Mesenchymal stem cell (in vitro differentiated cells and primary cell): ENCODE measurements around the gene NCLN.
"Not testable (repeated sequence)": the region's sequence is repeated elsewhere in the genome, so short reads cannot be mapped to it uniquely, and the experiment has no call there.

Source experiments
- DNase-seq: peaks from one replicate; pipeline ENCODE4 v3.0.0-alpha.2; 2013
- H2AFZ ChIP-seq: one replicate; pipeline ENCODE4 v1.6.1; 2013; ENCODE audit warnings: low read depth, mild to moderate bottlenecking, control low read depth, inconsistent platforms, low read length, moderate library complexity
- H2AK5ac ChIP-seq: 2 replicates; pipeline ENCODE4 v1.6.1; 2013; ENCODE audit warnings: low read length, moderate library complexity, mild to moderate bottlenecking, inconsistent platforms; ENCODE audit not compliant: severe bottlenecking
- H2BK120ac ChIP-seq: one replicate; pipeline ENCODE4 v1.6.1; 2013; ENCODE audit warnings: low read depth, mild to moderate bottlenecking, inconsistent platforms, low read length, moderate library complexity
- H2BK12ac ChIP-seq, 2 experiments: one replicate each; pipeline ENCODE4 v1.6.1; 2013; ENCODE audit warnings: inconsistent platforms in 2 of 2, low read length in 2 of 2, mild to moderate bottlenecking in 2 of 2, moderate library complexity in 2 of 2, control low read depth in 1 of 2
- H2BK15ac ChIP-seq: one replicate; pipeline ENCODE4 v1.6.1; 2013; ENCODE audit warnings: mild to moderate bottlenecking, low read depth, inconsistent platforms; ENCODE audit not compliant: poor library complexity, severe bottlenecking
- H2BK5ac ChIP-seq: 2 replicates; pipeline ENCODE4 v1.6.1; 2013; ENCODE audit warnings: low read depth, mild to moderate bottlenecking, low read length, control low read depth, inconsistent platforms; ENCODE audit not compliant: poor library complexity, severe bottlenecking
- H3K14ac ChIP-seq, 2 experiments: one replicate each; pipeline ENCODE4 v1.6.1; 2013; ENCODE audit warnings: inconsistent platforms in 2 of 2, low read length in 2 of 2, control low read depth in 1 of 2, mild to moderate bottlenecking in 1 of 2, moderate library complexity in 1 of 2
- H3K18ac ChIP-seq, 2 experiments: one replicate each; pipeline ENCODE4 v1.6.1; 2013; ENCODE audit warnings: inconsistent platforms in 2 of 2, low read length in 2 of 2, control low read depth in 1 of 2, low read depth in 1 of 2, mild to moderate bottlenecking in 1 of 2
- H3K23ac ChIP-seq, 2 experiments: one replicate each; pipeline ENCODE4 v1.6.1; 2013; ENCODE audit warnings: inconsistent platforms in 2 of 2, low read length in 2 of 2, mild to moderate bottlenecking in 2 of 2, moderate library complexity in 2 of 2, control low read depth in 1 of 2
- H3K27ac ChIP-seq: 2 replicates; pipeline ENCODE4 v1.5.1; 2013; ENCODE audit warnings: mild to moderate bottlenecking, moderate library complexity, low read length, control low read depth, inconsistent platforms; ENCODE audit not compliant: poor library complexity, severe bottlenecking
- H3K27me3 ChIP-seq, 2 experiments: 2 replicates each; pipeline versions ENCODE4 v1.6.1 to v1.7.0; 2013; ENCODE audit warnings: low read length in 2 of 2, mild to moderate bottlenecking in 2 of 2, moderate library complexity in 2 of 2, control low read depth in 1 of 2, inconsistent platforms in 1 of 2; ENCODE audit not compliant: control insufficient read depth in 1 of 2, insufficient read depth in 1 of 2
- H3K36me3 ChIP-seq, 2 experiments: 2 replicates each; pipeline versions ENCODE4 v1.6.1 to v1.7.0; 2013; ENCODE audit warnings: low read length in 2 of 2, control low read depth in 1 of 2, inconsistent platforms in 1 of 2, low read depth in 1 of 2, mild to moderate bottlenecking in 1 of 2; ENCODE audit not compliant: insufficient read depth in 2 of 2, control insufficient read depth in 1 of 2
- H3K4ac ChIP-seq, 2 experiments: one replicate each; pipeline ENCODE4 v1.6.1; 2013; ENCODE audit warnings: inconsistent platforms in 2 of 2, low read length in 2 of 2, mild to moderate bottlenecking in 2 of 2, moderate library complexity in 2 of 2, control low read depth in 1 of 2, low read depth in 1 of 2
- H3K4me1 ChIP-seq: 2 replicates; pipeline ENCODE4 v1.6.1; 2013; ENCODE audit warnings: low read depth, low read length, control low read depth; ENCODE audit not compliant: control insufficient read depth, insufficient read depth
- H3K4me2 ChIP-seq: 2 replicates; pipeline ENCODE4 v1.6.1; 2013; ENCODE audit warnings: low read length, mild to moderate bottlenecking, inconsistent platforms; ENCODE audit not compliant: poor library complexity, severe bottlenecking
- H3K4me3 ChIP-seq, 2 experiments: 2 replicates each; pipeline versions ENCODE4 v1.5.1 to v1.7.0; 2013; ENCODE audit warnings: low read length in 2 of 2, mild to moderate bottlenecking in 2 of 2, control low read depth in 1 of 2, low read depth in 1 of 2; ENCODE audit not compliant: insufficient read depth in 1 of 2
- H3K79me1 ChIP-seq: replicated peaks from 2 replicates; pipeline ENCODE4 v1.6.1; 2013; ENCODE audit warnings: mild to moderate bottlenecking, control low read depth, low read length, inconsistent platforms; ENCODE audit not compliant: poor library complexity, severe bottlenecking
- H3K9ac ChIP-seq: 2 replicates; pipeline ENCODE4 v1.7.0; 2013; ENCODE audit warnings: mild to moderate bottlenecking, low read length, moderate library complexity
- H3K9me3 ChIP-seq: 2 replicates; pipeline ENCODE4 v1.7.0; 2013; ENCODE audit warnings: mild to moderate bottlenecking, low read length; ENCODE audit not compliant: control insufficient read depth
- H4K8ac ChIP-seq: one replicate; pipeline ENCODE4 v1.6.1; 2013; ENCODE audit warnings: inconsistent platforms, mild to moderate bottlenecking, low read length, moderate library complexity
- H4K91ac ChIP-seq: one replicate; pipeline ENCODE4 v1.6.1; 2013; ENCODE audit warnings: mild to moderate bottlenecking, low read length, inconsistent platforms
- WGBS: methylation state at CpG from one replicate; pipeline ENCODE4 v1.1.7; 2013; ENCODE audit warnings: mixed read lengths; 5-methylcytosine and 5-hydroxymethylcytosine counted together

The NCLN gene

DNA sequence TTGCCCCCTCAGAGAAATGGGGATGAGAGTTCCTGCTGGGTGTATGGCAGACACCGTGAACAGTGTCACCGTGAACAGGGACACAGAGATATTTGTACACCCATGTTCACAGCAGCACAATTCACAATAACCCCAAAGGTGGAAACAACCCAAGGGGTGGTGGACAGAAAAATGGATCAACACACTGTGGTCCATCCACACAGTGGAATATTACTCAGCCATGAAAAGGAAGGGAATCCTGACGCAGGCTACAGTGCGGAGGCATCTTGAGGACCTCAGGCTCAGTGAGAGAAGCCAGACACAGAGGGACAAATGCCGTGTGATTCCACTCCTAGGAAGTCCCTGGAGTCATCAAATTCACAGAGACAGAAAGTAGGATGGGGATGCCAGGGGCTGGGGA is 31.1 kb downstream of the NCLN start:
- no peak overlapping the region for H3K4me3 ChIP-seq
- no peak overlapping the region for H2BK120ac ChIP-seq
- no peak overlapping the region for H2AFZ ChIP-seq
- H4K91ac ChIP-seq: no peak overlapping the region
- no peak overlapping the region for H2BK5ac ChIP-seq
- DNase-seq: no peak
- H4K8ac ChIP-seq: no peak overlapping the region
- H3K18ac ChIP-seq: no peak overlapping the region
- WGBS: 82% methylated on average over 5 of the region's 5 CpGs
- no peaks in the 10 kb centered on the region for H3K79me1 ChIP-seq
- H3K4ac ChIP-seq: no peak overlapping the region
- no peak overlapping the region for H3K14ac ChIP-seq
- no peak overlapping the region for H3K4me2 ChIP-seq
- no peak overlapping the region for H2BK15ac ChIP-seq
- peaks cover 3 to 4% of the 10 kb centered on the region in 2 experiments for H3K27me3 ChIP-seq
- no peak overlapping the region for H3K27ac ChIP-seq
- no peak overlapping the region for H2BK12ac ChIP-seq
- H3K23ac ChIP-seq: no peak overlapping the region
- no peak overlapping the region for H3K9ac ChIP-seq
- H3K9me3 ChIP-seq: no peaks in the 10 kb centered on the region
- no peak overlapping the region for H2AK5ac ChIP-seq
- no peaks in the 10 kb centered on the region for H3K4me1 ChIP-seq
- H3K36me3 ChIP-seq: peaks cover 0 to 3% of the 10 kb centered on the region in 2 experiments

DNA sequence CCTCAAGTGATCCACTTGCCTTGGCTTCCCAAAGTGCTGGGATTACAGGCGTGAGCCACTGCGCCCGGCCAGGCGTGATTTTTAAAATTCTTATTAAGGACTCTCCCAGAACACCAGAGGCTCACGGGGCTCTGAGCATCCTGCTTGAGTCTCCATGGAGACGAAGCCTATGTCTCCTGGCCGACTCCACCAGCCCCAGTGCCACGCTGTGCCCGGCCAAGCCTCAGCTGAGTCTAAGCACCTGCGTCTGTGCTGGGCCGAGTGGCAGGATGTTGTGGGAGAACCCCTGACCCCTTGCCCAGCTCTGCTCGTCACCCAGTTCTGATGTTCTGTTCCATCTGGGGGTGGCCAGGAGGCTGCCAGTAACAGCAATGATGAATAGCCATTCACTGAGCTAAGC is 34.8 kb downstream of the NCLN start:
- no peak overlapping the region for H3K9ac ChIP-seq
- H3K18ac ChIP-seq: no peak overlapping the region
- H3K27ac ChIP-seq: no peak overlapping the region
- H3K14ac ChIP-seq: no peak overlapping the region
- no peaks in the 10 kb centered on the region for H3K9me3 ChIP-seq
- H3K23ac ChIP-seq: no peak overlapping the region
- H3K79me1 ChIP-seq: no peaks in the 10 kb centered on the region
- H3K4me2 ChIP-seq: no peak overlapping the region
- H2AK5ac ChIP-seq: no peak overlapping the region
- H3K36me3 ChIP-seq: no peaks in the 10 kb centered on the region
- no peak overlapping the region for H4K91ac ChIP-seq
- WGBS: 86% methylated on average over 12 of the region's 12 CpGs
- H3K4me1 ChIP-seq: peaks cover 4% of the 10 kb centered on the region
- H3K4me3 ChIP-seq: no peak overlapping the region
- no peak for DNase-seq
- H3K27me3 ChIP-seq: peaks cover 18 to 19% of the 10 kb centered on the region in 2 experiments
- no peak overlapping the region for H2BK5ac ChIP-seq
- no peak overlapping the region for H2AFZ ChIP-seq
- H4K8ac ChIP-seq: no peak overlapping the region
- no peak overlapping the region for H3K4ac ChIP-seq
- H2BK12ac ChIP-seq: no peak overlapping the region
- no peak overlapping the region for H2BK15ac ChIP-seq
- H2BK120ac ChIP-seq: no peak overlapping the region

DNA sequence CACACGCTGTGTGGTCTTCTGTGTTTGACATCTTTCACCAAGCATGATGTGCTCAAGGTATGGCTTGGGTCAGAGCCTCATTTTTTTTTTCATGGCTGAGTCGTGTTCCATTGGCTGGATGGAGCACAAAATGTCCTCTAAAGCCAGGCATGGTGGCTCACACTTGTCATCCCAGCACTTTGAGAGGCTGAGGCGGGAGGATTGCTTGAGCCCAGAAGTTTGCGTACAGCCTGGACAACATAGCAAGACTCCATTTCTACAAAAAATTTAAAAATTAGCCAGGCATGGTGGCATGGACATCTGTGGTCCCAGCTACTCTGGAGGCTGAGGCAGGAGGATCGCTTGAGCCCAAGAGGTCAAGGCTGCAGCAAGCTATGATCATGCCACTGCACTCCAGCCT is 35.8 kb downstream of the NCLN start:
- H2BK5ac ChIP-seq, H2BK12ac ChIP-seq, H3K4me3 ChIP-seq, H3K27ac ChIP-seq, H3K9me3 ChIP-seq, H2BK15ac ChIP-seq, H4K91ac ChIP-seq, H3K79me1 ChIP-seq, H3K4ac ChIP-seq, H3K23ac ChIP-seq, H3K18ac ChIP-seq, H3K14ac ChIP-seq, H3K36me3 ChIP-seq, H2BK120ac ChIP-seq, H4K8ac ChIP-seq, H3K9ac ChIP-seq, DNase-seq, H2AFZ ChIP-seq, H3K4me2 ChIP-seq, H3K4me1 ChIP-seq, H2AK5ac ChIP-seq: not testable (repeated sequence)
- peaks cover 28 to 29% of the 10 kb centered on the region in 2 experiments for H3K27me3 ChIP-seq
- 65% methylated on average over 5 of the region's 5 CpGs for WGBS

DNA sequence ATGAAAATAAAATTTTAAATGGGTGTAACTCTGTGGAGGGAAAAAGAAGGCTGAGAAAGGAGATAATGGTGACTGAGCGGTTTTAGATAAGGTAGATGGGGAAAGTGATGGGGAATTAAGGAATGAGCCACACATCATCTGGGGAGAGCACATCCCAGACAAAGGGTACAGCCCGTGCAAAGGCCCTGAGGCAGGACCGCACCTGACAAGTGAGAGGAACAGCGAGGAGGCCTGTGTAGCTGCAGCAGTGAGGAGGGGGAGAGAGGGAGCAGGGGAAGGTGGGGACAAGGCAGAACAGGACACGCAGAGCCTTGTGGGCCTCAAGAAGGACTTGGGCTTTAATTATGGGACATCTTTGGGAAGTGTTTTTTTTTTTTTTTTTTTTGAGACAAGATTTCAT is 37.0 kb downstream of the NCLN start:
- Histone ChIP-seq H2AK5ac (no peak overlapping the region), H2AFZ (no peak overlapping the region), H3K4me1 (peaks cover 4% of the 10 kb centered on the region), H2BK120ac (no peak overlapping the region), H3K23ac (no peak overlapping the region), H3K79me1 (no peaks in the 10 kb centered on the region), H4K8ac (no peak overlapping the region), H3K36me3 (peaks cover 0 to 2% of the 10 kb centered on the region in 2 experiments), H3K18ac (no peak overlapping the region), H2BK5ac (no peak overlapping the region), H3K4ac (no peak overlapping the region), H3K4me3 (no peak overlapping the region), H3K27ac (no peak overlapping the region), H3K9me3 (no peaks in the 10 kb centered on the region), H3K4me2 (no peak overlapping the region), H2BK12ac (no peak overlapping the region), H3K9ac (no peak overlapping the region), H3K27me3 (peaks cover 39 to 40% of the 10 kb centered on the region in 2 experiments), H3K14ac (no peak overlapping the region), H4K91ac (peak overlapping the region; percentile 7), H2BK15ac (no peak overlapping the region)
- no peak for DNase-seq
- WGBS: 84% methylated on average over 5 of the region's 5 CpGs
